ENCODE results near the gene MARK1. TPM values are rescaled to one million over a fixed set of nuclear protein-coding genes. Genes with fewer than 3 reads are reported as not detected.

Gene MARK1
- total and polyA plus RNA-seq, 2 donors (not counting 1 experiment from before 2014, with no cell fraction given) = 0.99 to 1.1 TPM

- H3K4me2 ChIP-seq (ENCODE audit: extremely low read depth, insufficient read depth, low read length) = no peak overlapping the region
- no peak overlapping the region for H3K4me3 ChIP-seq (replicated peaks in 1 of 4; ENCODE audit: control extremely low read depth in 1 of 4, insufficient read depth in 1 of 4, low read depth in 3 of 4, low read length in 4 of 4)
- no peaks in the 10 kb centered on the region for H3K4me1 ChIP-seq (ENCODE audit: control insufficient read depth, extremely low read depth, insufficient read depth, low read length)
- no peaks in the 10 kb centered on the region for H4K20me1 ChIP-seq (ENCODE audit: control insufficient read depth, extremely low read depth, insufficient read depth, low read length)
- no peaks in the 10 kb centered on the region for H3K36me3 ChIP-seq (ENCODE audit: control insufficient read depth, insufficient read depth, low read length)
- H3K9ac ChIP-seq (ENCODE audit: insufficient read depth, low read length) = no peak overlapping the region
- H3K27ac ChIP-seq (ENCODE audit: insufficient read depth, low read length) = no peak overlapping the region
- DNase-seq (ENCODE audit: low read depth in 2 of 2) = peak; percentile 4 to 12
- no peaks in the 10 kb centered on the region for H3K27me3 ChIP-seq (ENCODE audit: control insufficient read depth, insufficient read depth, low read length)
- no peaks in the 10 kb centered on the region for H3K79me2 ChIP-seq (ENCODE audit: control insufficient read depth, insufficient read depth, low read length)
- no peak for TF ChIP-seq EZH2 (IDR thresholded peaks at IDR 0.05; ENCODE audit: low read length, missing control alignments)
- H2AFZ ChIP-seq (ENCODE audit: low read length) = no peak overlapping the region
- H3K9me3 ChIP-seq (ENCODE audit: control insufficient read depth, insufficient read depth, low read depth, low read length) = no peaks in the 10 kb centered on the region
These were observed 24.8 kb downstream of the MARK1 start for GRCh38 chr1:220552672-220553260.

GRCh38 chr1:220556641-220557040 is 28.7 kb downstream of the MARK1 start:
- Histone ChIP-seq H2AFZ (ENCODE audit: low read length) (no peak overlapping the region), H3K79me2 (ENCODE audit: control insufficient read depth, insufficient read depth, low read length) (no peaks in the 10 kb centered on the region), H3K27ac (ENCODE audit: insufficient read depth, low read length) (no peak overlapping the region), H3K4me1 (ENCODE audit: control insufficient read depth, extremely low read depth, insufficient read depth, low read length) (no peaks in the 10 kb centered on the region), H3K9ac (ENCODE audit: insufficient read depth, low read length) (no peak overlapping the region), H3K4me3 (replicated peaks in 1 of 4; ENCODE audit: control extremely low read depth in 1 of 4, insufficient read depth in 1 of 4, low read depth in 3 of 4, low read length in 4 of 4) (no peak overlapping the region), H3K27me3 (ENCODE audit: control insufficient read depth, insufficient read depth, low read length) (no peaks in the 10 kb centered on the region), H4K20me1 (ENCODE audit: control insufficient read depth, extremely low read depth, insufficient read depth, low read length) (no peaks in the 10 kb centered on the region), H3K4me2 (ENCODE audit: extremely low read depth, insufficient read depth, low read length) (no peak overlapping the region), H3K9me3 (ENCODE audit: control insufficient read depth, insufficient read depth, low read depth, low read length) (no peaks in the 10 kb centered on the region), H3K36me3 (ENCODE audit: control insufficient read depth, insufficient read depth, low read length) (no peaks in the 10 kb centered on the region)
- TF ChIP-seq EZH2 (IDR thresholded peaks at IDR 0.05; ENCODE audit: low read length, missing control alignments) (no peak), CTCF (conservative IDR thresholded peaks at IDR 0.05 in 1 of 2, IDR thresholded peaks at IDR 0.05 in 1 of 2; ENCODE audit: low read depth in 1 of 2, low read length in 2 of 2) (no peak)
- DNase-seq (ENCODE audit: low read depth in 2 of 2) = peak in 1 of 2 donors; percentile 4

- Histone ChIP-seq H3K79me2 (ENCODE audit: control insufficient read depth, insufficient read depth, low read length) (no peaks in the 10 kb centered on the region), H3K4me3 (replicated peaks in 1 of 4; ENCODE audit: control extremely low read depth in 1 of 4, insufficient read depth in 1 of 4, low read depth in 3 of 4, low read length in 4 of 4) (no peak overlapping the region), H3K36me3 (ENCODE audit: control insufficient read depth, insufficient read depth, low read length) (no peaks in the 10 kb centered on the region), H3K9me3 (ENCODE audit: control insufficient read depth, insufficient read depth, low read depth, low read length) (no peaks in the 10 kb centered on the region), H4K20me1 (ENCODE audit: control insufficient read depth, extremely low read depth, insufficient read depth, low read length) (no peaks in the 10 kb centered on the region), H3K27me3 (ENCODE audit: control insufficient read depth, insufficient read depth, low read length) (no peaks in the 10 kb centered on the region), H3K9ac (ENCODE audit: insufficient read depth, low read length) (no peak overlapping the region), H3K4me1 (ENCODE audit: control insufficient read depth, extremely low read depth, insufficient read depth, low read length) (no peaks in the 10 kb centered on the region), H3K4me2 (ENCODE audit: extremely low read depth, insufficient read depth, low read length) (no peak overlapping the region), H3K27ac (ENCODE audit: insufficient read depth, low read length) (no peak overlapping the region), H2AFZ (ENCODE audit: low read length) (no peak overlapping the region)
- TF ChIP-seq CTCF (conservative IDR thresholded peaks at IDR 0.05 in 1 of 2, IDR thresholded peaks at IDR 0.05 in 1 of 2; ENCODE audit: low read depth in 1 of 2, low read length in 2 of 2) = no peak
- DNase-seq (ENCODE audit: low read depth in 2 of 2) = no peak
These were observed 35.6 kb downstream of the MARK1 start for GRCh38 chr1:220563564-220563963.
